Activated CD8-positive, alpha-beta memory T cell treated with anti-CD3 and anti-CD28 coated beads for 24 hours (primary cell): ENCODE measurements around the gene PPIF.

Experiments
- DNase-seq: peaks from one replicate; pipeline ENCODE4 v3.0.0-alpha.2; 2020

Gene PPIF

DNA sequence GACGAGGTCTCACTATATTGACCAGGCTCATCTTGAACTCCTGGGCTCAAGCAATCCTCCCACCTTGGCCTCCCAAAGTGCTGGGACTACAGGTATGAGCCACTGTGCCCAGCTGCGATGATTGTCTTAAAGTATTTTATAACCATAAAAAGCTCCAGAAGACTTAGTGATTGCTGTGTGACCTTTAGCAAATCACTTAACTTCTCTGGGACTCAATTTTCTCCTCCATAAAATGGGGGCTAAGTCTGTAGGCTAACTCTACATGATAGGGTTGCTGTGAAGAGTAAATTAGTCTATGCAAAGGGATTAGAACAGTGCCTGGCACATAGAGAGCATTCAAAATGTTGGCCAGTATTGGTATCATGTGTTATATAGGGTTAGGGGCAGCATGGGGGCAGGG lies 42.8 kb downstream of the PPIF start:
- no peak for DNase-seq

DNA sequence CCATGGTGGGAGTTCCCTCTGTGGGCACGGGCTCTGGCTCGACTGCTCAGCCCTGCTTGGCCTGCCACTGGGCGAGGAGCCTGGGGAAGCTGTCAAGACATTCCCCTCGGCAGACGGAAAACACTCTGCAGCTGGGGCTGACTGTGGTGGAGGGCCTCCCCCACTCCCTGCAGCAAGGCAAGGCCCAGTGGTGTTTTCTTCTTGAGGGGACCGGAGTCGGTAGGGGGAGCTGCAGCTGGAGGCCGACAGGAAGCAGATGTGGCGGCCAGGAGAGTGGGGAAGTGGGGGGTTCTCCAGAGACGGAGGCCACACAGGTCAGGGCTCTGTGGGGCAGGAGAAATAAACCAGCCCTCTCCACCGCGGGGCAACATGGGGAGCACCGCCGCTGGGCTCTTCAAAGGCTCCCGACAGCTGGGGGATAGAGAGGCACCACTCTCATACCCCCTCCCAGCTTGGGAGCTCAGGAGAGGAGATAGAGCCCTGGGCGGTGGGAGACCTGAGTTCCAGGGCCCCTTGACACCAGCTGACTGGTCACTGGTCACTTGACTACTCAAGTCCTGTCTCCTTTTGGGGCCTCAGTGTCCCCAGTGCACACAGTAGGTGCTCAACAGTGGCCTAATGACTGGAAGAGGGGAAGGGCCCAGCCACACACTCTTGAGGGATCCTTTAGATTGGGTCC lies 43.4 kb downstream of the PPIF start:
- peak; percentile 52 for DNase-seq

DNA sequence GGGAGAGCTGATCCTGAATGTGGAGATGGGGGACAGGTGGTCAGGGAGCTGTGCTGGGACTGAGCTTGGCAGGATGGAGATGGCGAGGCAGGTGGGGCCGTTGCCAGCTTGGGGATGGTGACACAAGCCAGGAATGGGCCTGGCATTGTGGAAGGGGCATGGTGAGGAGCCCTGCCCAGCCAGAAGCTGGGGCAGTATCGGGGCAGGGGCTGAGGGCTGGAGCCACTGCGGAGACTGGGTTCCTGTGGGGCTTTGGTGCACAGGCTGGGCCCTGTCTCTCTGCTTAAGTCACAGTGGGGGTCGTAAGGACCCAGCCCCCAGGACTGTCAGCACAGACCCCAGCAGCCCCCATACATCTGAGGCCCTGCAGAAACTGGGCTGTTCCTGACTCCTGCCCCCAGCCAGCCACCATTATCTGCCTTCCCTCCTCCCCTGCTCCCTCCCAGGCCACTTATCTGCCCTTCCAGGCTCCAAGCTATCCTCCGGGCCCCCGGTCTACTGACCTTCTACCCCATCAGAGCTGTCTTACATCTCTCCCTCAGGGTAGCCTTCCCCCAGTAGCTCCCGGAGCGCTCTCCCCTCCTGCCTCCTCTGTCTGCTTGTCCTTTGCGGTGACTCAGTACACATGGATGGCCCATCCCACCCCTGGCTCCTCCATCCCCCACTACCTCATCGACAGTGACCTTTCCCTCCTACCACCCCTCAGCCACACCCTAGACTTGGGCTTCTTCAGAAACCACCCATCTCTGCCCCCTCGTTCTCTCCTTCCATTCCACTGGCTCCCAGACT lies 44.2 kb downstream of the PPIF start:
- peak; percentile 43 for DNase-seq

DNA sequence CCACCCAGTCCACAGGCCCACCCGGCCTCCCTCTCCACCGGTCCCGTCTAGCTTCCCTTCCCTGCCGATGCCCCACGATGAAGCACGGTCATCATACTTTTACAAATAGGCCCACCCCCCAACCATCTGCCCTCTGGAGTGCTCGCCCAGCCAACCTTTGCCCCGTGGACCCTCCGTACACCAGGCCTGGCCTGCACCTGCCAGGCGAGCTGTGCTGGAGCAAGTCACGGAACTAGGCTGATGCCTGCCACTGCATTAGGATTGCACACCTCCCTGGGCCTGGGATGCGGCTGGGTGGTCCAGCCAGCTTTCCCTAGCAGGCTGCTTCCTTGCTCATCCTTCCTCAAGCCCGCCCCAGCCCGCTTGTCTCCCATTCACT lies 44.7 kb downstream of the PPIF start:
- no peak for DNase-seq

DNA sequence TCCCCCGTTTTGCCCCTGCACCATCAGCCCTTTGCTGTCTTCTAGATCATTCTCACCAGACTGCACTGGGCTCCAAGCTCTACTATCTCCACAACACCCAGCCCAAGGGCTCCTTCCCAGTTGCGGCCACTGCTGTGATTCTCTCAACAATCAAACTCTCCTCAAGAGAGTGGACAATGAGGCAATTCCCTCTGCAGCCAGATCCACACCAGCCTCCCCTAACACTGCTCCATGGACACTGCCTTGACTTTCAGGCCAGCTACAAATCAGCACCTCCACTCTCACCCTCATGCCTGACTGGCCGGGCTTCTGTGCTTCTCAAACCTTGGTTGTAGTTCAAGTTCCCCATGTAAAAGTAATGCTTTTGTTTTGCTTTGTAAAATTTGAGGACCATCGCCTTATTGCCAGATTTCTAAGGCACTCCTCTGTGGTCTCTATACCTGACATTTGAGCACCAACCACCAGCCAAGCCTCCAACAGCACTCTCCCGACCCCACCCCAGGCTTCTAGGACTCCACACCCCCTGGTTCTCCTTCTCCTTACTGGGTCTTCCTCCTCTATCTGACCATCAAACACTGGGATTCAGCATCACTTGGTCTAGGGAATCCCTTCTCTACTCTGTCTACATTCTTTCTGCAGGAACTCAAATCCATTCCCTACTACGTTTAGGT lies 45.4 kb downstream of the PPIF start:
- DNase-seq = no peak

DNA sequence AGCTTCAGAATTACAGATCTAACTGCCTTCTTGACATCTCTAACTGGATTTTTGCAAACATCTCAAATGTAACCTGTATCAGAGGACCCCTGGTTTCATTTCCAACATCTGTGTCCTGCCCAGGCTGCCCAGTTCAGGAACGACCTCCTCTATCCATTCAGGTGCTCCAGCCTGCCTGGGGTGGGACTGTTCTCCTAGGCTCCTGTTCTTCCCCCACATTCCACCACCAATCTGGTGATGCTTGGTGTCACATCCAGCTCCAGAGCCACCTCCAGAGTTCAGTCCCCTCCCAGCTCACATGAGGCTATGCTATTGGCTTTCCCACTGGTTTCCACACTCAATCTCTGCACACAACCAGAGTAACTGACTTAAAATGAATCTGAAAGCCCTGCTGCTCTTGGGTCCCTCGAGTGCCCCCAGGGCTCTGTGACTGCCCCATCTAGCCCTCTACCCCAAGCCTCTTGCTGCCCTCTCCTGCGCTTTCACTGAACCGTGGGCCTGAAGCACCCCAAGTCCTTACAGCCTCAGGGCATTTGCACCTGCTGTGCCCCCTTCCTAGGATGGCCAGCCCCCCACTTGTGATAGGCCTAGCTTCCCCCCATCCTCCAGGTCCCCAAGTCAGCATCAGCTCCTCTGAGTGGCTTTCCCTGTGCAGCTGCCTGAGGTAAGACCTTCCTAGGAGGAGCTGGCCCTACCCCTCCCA lies 46.1 kb downstream of the PPIF start:
- no peak for DNase-seq

DNA sequence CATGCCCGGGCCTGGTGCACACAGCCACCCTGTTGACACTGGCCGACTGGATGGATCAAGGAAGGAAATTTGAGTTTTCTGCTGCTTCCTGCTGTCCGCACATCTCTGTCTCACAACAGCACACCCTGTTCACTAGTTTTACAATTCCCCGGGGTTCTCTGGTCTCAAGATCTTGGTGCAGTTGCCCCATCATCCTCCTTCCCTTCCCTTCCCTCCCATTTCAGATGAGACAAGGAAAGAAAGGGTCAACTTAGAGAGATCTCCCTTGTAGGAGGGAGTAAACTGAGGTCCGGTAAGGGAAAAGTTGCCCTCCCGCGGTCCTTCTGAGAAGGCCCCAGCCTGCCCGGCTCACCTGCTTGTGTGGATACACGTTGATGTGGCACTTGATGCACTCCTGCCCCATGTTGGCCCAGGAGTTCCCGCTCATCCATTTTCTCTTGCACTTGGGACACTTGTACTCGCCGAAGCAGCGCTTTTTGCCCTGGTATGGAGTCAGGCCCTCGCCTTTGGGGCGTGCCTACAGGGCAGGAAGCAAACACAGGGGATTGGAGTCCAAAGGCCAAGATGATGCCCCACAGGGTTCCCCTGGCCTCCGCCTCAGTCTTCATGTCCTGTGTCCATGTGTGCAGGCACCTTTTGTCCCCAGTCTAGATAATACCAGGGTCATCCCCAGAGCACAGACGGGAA lies 46.8 kb downstream of the PPIF start:
- DNase-seq = no peak

DNA sequence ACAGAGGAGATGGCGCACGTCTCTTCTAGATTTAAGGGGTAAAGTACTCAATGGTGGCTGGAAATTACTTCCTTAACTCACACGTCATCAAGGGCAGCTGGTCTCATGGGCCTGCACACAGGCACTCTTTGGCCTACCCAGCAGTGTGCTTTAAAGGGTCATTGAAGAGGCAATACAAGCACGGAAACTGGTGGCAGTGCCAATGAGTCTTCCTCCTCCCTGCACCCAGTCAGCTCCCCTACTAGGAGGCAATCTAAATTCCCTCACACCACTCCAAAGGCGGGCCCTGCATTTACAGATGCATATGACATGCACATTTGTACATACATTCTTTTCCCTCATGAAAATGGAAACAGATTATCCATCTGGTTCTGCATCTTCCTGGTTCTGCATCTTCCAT lies 47.4 kb downstream of the PPIF start:
- no peak for DNase-seq

DNA sequence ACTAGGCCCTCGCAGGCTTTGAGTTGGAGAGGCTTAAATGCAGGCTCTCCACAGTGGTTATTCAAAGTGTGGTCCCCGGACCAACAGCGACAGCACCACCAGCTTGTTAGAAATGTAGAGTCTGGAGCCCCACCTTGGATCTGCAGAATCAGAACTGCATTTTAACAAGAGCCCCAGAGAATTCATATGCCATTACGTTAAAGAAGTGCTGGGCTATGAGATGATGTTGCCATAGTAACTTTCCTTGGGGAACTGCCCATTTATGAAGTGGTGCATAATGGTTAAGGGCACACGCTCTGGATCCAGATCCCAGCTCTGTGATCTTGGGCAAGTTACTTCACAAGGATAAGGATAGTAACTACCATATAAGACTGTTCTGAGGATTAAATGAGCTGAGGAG lies 49.3 kb downstream of the PPIF start:
- DNase-seq = no peak

DNA sequence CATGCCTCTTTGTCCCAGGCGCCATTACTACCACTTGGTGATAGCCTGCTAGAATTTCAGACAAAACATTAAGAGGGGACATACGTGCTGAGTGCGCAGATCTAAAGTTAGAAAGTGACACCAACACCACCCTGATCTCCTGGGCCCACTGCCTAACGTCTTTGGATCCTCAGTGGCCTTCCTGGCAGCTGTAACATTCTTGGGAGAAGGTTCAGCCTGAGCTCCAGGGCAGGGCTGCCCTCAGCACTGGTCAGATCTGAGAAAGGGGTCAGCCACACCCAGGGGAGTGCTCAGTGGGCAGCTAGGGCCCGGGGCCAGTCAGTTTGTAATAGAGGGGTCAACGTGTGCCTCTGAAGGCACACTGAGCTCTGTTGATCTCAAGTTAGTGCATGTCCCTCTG lies 49.8 kb downstream of the PPIF start:
- DNase-seq = no peak

DNA sequence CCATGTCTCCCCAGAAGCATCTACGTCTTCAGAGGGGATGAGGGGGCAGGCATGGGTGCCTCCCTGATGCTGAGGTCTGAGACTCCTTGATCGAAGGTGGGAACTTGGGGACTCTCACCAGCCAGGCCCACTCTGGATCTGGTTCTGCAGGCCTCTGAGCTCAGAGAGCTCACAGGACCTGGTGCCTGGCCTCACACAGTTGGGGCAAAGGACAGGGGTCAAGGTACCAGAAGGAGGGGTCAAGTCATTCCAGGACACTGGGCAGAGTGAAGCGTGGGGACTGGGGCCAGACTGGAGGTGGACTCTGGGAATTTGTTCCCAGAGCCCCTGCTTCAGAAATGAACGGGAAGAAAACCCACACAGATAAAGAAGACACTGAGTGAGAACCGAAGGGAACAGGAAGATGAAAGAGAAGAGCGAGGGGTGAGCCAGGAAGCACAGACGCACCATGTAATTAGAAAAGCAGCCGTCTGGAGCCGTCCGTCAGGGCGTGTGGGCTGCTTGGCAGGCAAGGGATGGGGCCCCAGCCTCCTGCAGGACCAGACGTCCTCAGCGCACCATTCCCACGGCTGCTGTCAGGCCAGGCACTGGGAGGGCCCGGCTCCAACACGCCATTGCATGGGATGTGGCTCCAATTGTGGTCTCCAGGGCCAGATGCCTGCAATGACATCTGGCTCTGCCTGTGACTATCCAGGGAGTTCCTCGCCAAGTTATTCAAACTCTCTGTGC lies 50.5 kb downstream of the PPIF start:
- DNase-seq = no peak

DNA sequence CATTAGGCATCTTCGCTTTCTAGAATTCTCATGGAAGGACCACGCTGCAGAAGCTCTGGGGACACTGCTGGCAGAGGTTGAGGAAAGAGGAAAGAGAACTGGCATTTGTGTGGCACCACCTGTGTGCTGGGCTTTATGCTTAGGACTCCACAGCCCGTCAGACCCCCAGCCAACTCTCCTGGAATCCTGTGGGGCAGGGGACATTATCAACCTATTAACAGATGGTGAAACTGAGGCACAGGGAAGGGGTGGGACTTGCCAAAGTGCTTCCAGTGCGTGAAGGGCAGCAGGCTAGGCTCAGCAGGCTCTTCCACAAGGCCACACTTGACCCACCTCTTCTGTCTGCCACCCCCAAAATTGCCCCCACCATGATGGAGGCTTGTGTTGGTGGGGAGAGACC lies 51.4 kb downstream of the PPIF start:
- no peak for DNase-seq

DNA sequence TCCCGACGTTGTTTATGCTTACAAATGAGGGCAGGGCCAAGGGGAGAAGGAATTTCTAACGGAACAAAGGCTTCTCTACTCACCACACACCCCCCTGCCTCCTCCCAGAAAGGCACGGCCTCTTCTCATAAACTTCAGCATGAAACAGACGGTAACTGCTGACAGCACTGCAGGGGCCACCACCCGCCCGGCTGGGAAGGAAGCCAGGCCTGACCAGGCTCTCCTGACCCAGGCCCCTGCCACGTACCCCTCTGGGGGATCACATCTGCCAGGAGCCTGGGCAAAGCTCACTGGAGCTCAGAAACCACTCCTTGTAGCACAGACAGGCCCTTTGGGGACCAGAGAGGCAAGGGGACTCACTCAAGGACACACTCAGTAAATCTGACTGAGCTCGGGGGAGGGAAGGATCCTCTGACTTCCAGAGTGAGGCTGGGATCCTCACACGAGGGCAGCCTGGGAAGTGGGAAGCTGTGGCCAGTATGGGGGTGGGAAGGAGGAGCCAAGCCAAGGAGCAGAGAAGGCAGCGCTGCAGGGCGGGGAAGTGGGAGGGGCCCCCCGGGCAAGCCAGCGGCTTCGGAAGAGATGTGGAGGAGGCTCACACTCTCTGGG lies 52.1 kb downstream of the PPIF start:
- DNase-seq = no peak

DNA sequence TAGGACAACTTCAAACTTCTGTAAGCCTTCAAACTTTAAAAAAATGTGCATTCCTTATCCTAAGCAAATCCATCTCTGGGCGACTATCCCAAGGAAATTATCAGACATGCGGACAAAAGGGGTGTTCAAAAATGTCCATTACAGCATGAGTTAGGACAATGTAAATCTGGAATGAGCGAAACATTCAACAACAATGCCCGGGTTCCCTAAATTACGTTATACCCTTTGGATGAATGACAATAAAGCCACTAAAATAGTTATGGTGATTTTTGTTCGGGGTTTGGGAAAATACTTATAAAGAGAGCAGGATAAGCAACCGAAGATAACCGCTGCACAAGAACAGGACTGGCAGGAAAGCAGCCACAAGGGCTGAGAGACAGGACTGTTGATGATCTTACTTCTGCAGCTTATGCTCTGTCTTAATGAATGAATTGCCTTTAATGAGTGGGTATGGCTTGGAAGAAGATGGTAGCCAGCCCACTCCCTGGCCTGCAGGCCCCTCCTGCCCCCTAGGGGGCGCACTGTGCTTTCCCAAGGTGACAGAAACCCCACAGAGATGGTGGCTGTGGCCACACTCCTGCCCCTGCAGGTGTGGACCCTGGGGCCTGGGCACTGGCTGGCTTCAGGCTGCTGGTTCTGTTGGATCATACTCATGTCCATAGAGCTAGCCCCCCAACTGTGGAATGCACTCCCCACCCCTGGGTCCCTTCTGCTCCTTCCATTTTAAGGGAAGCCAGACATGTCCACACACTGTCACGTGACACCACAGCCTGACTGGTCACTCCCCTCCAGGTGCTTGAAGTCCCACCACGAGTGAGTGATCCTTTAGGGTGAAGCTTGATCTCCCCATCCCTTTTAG lies 53.1 kb downstream of the PPIF start:
- DNase-seq = peak; percentile 76

DNA sequence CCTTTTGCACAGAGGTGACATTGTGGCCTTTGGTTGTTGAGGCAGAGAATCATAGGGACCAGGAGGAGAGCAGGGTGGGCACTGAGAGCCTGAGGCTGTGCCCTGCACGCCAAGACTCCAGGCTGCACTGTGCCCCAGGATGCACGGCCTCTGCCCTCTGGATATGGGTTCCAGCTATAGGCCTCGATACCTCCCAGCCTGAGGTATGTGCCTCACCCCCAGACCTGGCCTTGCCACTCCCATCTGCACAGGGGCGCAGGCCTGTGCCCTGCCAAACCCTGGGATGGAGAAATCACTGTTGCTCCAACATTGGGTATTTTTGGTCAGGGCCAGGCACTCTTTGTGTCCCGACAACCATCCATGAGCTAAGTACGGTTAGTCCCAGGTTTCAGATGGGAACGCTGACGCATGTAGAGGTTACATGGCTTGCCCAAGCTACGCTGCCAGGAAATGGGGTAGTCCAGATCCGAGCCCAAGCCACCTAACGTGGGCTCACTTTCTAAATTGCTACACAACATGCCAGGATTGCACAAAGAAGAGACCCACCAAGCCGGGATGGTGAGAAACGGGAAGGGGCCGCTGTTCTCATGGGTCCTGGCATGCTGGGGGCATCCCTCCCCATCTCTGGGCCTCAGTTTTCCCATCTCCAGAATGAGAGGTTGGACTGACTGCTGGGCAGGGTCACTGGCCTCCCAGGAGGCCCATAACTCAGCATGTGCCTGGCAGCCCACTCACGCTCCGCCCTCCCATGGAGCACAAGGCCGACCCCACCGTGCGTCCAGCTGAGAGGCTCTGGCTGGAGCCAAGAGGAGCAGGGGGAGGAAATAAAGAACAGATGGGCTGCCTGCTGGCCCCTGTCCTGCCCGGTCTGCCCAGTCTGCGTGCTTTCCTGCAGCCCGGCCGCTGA lies 54.0 kb downstream of the PPIF start:
- DNase-seq = no peak

DNA sequence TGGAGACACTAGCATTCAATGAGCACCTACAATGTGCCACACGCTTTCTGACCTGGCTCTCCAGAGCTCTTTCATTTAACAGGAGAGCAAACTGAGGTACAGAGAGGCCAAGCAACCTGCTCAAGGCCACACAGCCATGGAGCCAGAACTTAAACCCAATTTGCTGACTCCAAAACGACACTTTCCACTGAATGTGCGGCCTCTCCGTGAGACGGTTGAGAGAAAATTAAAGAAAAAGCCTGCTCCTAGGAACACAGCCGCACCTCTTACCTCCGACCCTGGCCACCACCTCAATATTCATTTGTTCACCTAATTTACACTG lies 55.3 kb downstream of the PPIF start:
- DNase-seq = no peak

DNA sequence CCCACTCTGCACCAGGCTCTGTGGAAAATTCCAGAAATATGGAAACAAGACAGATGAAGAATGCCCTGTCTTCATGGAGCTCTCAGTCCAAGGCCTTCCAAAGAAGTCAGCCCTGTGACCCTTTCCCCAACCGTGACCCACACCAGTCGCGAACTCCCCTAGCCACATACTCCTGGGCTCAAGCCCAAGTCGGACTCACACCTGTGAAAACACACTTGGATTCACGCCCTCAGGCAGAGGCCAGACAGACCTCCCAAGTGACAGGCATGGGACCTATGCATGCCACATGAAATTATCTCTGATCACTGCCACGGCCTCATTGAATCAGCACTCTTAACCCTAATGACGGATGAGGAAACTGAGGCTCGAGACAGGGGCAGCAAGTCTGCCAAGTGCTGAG lies 55.7 kb downstream of the PPIF start:
- no peak for DNase-seq

DNA sequence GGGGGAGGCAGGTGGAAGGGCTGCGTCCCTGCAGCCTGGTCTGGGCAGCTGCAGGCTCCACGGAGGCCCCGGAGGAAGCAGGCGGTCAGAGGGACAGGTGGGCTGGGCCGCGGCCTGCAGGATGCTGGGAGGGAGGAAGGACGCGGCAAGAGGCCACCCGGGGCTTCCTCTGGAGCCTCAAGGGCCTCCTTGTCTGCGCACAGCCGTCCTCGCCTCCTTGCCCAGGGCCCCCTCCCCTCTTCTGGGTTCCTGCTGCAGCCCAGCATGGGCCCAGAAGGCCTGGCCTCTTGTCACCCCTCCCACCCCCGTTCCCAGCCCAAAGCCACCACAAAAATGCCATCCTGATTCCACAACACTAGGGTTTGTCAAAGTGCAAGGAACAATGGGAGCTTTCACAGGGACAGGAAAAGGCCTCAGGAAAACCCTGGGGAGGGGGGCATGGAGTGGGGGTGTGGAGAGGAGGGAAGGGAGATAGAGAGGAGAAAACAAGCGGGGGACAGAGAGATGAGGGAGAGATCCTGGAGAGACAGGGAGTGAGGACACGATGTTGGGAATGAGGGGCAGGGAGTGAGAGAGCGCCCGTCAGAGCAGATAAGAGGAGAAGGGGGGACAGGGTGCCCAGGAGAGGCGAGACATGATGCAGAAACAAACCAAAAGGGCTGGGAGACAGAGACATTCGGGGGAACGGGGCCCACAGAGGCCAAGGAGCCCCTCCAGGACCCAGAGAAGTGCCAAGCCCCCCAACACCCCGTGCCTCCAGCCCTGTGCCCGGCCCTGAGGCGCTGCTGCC lies 56.4 kb downstream of the PPIF start:
- no peak for DNase-seq

DNA sequence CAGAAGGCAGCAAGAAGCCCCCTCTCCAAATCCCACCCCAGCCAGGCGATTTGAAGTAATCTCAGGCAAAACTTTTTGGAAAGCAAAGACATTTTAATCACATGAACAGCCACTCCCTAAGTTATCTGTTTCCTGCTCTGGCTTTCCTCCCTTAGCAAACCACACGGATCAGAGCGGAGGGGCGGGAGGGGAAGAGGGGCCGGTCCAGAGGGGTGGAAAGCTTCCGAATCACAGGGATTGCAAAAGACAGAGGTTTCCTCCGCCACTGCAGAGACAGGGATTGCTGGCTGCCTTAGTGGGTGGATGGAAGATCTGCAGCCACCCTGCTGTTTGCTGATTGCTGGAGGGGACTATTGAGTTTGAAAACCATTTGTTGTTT lies 57.0 kb downstream of the PPIF start:
- DNase-seq = no peak
